NCI-H2196 (cell line): ENCODE results near the gene SMIM20.

Source experiments
- DNase-seq: peaks from one replicate; lab custom pipeline; 2025; ENCODE audit not compliant: unreplicated experiment; lab: John Stamatoyannopoulos, UW

Gene SMIM20

DNA sequence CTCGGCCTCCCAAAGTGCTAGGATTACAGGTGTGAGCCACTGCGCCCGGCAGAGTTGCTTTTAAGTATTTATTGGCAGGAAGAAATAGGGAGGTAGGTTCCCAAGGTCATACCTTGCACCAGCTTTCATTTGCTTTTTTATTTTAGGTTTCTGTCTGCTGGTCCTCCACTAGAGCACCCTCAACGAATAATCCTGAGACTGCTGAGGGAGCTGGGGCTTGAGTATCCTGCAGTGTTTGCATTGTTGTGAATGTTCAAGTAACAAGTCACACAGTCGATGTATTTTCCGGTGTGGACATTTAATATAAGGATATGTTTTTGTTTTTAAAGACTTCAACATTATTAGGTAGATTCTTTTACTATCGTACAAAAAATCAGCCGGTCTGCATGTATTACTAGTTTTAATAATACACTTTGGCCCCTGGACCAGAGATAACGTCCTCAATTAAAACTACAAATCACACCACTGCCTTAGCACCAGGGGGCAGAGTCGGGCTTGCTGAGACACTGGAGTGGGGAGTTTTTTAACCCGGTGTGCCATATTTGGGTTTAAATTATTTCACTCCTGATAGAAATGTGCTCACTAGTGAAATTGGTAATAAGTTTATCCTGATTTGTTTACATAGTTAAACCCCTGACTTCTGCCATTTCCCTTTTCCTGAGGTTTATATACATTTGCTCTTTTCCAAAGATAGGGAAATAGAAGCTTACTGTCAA, 11.6 kb downstream of the SMIM20 start:
- peak; percentile 26 for DNase-seq

DNA sequence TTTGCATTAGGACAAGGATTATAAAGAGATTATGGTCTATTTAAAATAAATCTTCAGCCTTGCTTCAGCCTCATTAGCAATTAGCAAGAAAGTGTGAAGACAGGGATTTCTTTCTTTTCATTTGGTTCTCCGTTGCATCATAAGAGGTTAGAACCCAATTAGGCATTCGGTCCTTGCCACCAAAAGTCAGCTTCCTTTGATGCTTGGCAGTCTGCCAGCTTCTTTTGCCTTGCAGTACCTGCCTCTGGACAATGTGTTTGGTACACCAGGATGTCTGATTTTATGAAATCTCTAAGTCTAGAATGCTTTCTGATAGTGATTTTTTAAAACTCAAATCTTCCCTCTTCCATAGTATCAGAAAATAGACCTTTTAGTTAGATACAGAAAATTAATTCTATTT, 12.4 kb downstream of the SMIM20 start:
- DNase-seq: peak; percentile 28

DNA sequence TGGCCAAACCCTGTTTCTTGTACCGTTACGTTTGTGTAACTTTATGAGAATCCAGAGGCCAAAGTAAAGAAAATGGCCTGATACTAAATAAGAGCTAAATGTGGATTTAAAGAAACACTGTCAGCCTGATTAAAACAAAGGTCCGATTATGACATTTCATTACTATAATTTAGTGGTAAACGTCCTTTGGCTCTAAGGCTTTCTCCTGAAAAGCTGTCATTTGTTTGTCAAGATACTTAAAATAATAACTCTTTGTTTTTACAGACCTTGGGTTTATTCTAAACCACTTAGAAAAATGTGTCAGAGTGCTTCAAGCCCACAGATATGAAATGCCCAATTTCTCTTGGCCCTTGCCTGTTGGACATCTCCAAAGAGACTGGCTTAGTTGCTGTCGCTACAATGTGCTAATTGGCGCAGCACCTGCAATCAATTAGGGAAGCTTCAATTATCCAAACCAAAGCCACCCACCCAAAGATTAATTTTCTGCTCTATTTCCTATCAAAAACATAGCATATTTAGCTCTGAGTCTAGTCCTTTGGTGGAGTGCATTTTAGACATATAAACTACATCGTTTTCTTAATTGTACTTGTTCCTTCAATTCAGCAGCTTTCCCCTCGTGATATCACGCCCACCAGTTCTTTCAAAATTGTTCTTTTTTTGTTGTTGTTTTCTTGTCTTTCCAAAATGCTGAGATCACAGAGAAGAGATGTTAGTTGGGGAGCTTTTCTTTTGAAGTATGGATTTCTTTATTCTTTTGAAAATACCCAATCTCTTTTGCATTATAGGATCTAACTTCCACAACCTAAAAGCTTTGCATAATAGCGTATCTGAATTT, 13.6 kb downstream of the SMIM20 start:
- no peak for DNase-seq

DNA sequence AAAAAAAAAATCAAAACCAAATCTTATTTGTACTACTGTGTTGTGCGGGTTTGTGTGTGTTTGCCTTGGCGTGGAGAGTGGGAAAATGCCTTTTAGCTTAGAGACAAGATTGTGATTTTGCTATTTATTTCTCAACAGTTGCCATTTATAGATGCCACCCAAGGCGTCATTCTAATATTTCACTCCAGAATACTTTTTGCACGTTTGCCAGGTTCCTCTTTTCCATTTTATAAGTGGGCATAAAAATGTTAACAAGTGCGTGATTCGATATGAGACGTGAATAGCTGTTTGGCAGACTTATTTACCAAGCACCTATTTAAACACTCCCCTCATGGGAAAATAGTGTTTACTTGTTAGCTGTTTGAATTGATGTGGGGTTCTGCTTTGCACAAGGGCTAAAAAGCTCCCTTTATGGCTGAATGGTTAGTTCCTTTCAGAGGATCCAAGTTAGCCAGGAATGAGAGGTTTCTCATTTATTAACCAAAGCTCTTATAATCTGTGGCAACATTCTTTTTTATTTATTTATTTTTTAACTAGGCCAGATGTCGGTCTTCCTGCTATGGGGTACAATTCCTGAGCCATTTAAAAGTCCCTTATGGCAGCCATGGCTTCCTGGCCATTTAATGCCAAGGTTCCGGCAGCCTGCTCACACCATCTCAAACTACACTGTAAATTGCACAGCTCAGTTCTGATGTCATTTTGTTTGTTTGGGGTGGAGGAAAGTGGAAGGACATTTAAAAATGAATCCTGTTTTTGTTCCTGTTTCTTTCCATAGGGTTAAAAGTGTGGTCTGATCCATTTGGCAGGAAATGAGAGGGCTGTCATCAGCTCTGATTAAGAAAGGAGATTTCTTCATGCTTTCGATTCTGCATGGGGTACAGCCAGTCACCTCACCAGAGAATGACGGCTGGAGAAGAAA, 14.6 kb downstream of the SMIM20 start:
- peak; percentile 69 for DNase-seq

DNA sequence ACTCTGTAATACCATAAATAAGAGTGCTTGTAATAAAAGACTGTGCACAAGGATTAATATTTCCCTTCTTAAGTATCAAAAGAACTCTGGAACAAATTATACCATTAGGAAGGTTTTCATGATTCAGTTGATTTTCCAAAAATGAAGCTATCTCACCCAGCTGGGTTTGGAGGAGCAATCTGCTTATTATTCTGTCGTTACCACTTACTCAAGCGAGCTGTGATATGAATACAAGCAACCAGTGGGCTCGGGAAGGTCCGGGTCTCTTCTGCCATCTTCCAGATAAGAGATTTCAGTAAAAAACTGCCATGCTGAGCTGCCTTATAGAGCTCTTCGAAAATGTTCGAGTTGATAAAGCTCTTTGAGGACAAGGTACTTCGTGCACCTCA, 15.3 kb downstream of the SMIM20 start:
- DNase-seq: no peak

DNA sequence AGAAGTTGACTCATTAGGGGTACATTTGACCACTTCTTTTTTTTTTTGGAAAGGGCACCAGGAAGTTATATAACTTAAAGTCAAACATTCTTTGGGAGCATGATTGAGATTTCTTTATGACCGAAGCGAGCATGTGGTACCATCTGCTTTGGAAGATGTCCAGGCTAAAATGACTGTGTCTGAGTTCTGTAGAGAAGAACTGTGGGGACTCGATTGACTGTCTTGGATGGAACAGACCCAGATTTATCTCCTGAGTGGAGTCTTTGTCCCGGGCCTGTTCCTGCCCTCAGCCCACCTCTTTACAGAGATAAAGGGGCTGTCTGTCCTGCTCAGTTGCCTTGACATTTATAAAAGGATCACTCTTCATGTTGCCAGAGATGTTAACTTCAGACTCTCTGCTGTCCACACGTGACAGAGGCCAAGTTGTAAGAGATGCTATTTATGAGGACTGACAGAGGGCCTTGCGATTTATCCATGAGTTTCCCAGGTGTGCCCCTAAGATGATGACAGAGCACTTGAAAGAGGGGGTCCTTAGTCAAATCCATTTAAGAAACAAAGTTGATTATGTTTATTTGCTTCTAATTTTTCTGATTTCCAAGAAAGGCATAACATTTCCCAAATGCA, 16.8 kb downstream of the SMIM20 start:
- DNase-seq: no peak

DNA sequence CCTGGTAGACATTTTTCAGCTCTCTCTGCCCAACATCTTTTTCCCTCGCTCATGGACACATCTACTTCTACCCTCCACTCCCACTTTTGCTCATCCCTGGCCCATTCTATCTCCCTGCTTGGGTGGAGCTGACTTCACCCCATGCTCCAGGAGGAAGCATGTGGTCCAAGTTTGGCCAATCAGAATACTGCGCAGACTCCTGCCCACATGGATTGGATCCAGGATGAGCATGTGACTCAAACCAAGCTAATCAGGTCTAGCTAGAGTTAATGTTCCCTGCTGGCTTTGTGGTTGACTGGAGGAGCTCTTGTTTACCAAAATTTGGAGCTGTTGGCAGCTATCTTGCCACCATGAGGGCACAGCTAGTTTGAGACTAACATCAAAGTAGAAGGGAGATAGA, 22.7 kb downstream of the SMIM20 start:
- no peak for DNase-seq

DNA sequence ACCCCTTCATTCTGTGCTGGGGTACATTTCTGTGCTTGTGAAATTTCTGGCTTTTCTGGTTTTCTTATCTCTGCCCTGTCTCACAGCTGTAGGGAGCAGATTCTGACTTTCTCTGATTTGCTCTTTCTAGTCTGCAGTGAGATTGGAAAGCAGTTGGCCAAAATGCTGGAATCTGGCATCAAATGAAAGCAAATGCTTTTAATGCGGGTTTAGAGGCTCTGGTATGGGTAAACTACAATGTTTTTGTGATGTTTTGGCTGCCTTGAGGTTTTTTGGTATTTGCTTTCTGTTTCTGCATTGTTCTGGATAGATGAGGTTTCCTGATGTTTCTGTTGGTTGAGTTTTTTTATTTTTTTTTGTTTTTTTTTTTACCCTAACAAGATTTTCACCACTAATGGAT, 23.8 kb downstream of the SMIM20 start:
- no peak for DNase-seq

DNA sequence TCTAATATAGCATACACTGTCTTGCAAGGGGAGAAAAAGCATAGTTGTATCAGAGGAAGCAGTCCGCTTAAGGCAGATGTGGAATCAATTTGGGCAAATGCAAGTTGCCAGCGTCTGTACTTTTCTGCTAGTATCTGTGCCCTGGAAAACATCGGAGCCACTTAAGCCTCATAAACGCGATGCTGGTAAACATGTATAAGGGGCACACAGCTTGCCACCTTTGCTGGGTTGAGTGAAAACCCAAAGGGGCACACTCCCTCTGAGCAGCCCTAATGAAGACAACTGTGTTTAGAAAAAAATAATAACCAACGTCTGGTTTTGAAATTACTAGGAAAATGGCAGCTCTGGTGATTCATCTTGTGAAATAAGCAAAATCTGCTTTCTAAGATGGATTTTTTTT, 24.3 kb downstream of the SMIM20 start:
- DNase-seq: no peak

DNA sequence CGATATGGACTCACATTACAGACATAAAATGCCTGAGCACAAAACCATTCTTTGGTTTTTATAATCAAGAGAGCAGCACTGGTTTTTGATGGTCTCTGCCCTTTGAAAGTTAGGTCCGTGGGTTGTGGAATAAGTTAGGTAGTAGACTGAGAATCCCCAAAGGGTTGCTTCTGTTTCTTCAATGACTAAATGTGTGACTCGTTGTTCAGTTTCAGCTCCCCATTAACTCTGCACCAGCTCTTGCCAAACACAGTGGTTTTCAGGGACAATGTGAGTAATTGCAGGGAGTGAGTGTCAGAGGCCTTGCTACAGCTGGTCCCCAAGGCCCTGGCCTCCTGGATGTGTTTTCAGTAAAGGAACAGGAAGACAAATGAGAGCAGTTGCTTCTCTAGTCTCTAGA, 24.8 kb downstream of the SMIM20 start:
- DNase-seq: no peak

DNA sequence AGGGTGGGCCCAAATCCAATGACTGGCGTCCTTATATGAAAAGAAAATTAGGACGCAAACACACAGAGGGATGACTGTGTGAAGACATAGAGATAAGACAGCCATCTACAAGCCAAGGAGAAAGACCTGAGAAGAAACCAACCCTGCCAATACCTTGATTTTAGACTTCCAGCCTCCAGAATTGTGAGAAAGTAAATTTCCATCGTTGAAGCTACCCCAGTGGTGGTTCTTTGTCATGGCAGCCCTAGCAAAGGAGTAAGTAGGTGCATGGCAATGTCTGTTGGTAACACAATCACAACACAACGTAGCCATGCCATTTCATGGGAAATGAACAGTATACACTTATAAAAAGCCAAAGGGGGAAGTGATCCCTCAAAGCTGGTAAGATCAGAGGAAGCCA, 25.3 kb downstream of the SMIM20 start:
- DNase-seq: no peak

DNA sequence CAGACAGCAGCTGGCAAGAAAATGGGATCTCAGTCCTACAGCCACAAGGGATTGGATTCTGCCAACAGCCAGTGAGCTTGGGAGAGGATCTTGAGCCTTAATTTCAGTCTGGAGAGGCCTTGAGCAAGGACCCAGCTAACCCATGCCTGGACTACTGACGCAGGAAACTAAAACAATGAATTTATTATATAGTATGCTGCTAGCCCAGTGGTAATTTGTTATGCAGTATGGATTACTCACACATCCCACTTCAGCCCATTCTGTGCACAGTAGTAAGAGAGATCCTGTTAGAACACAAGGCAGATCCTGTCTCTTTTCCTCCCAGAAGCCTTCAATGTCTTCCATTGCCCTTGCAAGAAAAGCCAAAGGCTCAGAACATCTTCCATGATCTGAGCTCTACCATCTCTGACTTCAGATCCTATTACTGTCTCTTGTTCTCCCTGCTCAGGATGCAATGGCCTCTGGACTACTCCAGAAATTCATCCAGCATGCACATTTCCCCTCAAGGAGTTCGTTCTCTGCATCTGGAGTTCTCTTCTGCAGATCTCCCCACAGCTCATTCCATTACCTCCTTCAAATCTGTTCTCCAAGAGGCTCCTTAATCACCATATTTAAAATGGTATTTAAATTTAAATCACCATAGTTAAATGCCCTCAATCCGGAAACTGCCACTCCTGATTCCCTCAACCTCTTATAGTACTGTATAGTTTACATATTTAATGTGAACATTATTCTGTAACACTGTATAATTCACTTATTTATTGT, 27.6 kb downstream of the SMIM20 start:
- DNase-seq: no peak

DNA sequence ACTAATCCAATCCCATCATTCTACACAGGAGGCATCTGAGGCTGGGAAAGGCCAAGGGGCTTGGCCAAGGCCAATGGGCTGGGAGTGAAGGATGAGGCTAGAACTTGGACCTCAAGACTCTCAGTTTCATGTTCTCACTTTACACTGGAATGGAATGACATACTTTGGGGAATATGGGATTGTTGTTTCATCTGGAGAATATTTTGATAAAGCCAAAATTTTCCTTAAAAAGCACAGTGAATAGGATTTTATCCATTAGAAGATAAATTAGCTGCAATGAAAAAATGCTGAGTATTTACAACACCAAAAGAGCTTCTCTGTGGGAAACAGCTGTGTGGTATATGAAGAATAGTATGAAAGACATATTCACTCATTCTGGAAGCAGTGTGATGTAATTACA, 29.3 kb downstream of the SMIM20 start:
- no peak for DNase-seq

DNA sequence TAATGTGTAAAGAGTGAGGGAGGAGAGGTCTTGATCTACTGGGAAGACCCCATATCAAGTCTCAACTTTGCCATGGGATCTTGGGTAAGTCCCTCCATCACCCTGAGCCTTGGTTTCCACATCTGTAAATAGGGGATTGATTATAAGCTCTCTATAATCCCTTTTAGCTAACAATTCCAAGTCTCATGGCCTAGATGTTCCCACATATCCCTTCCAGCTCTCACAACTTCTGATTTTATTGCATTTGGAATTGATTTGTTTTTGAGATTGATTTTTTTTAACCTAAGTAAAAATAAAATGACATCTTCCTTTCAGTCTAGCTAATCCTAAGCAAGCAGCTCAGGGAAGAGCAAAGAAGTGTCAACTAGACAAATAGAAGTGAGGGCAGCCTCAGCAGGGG, 29.8 kb downstream of the SMIM20 start:
- no peak for DNase-seq

DNA sequence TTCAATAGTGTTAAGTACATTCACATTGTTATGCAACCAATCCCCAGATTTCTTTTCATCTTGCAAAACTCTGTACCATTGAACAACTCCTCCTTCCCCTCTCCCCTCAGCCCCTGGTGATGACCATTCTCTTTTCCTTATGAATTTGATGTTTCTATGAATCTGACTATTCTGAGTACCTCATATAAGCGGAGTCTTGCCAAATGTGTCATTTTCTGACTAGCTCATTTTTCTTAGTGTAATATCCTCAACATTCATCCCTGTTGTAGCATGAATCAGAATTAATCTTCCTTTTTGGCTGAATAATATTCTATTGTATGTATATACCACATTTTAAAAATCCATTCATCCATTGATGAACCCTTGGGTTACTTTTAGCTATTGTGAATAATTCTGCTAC, 34.0 kb downstream of the SMIM20 start:
- no peak for DNase-seq

DNA sequence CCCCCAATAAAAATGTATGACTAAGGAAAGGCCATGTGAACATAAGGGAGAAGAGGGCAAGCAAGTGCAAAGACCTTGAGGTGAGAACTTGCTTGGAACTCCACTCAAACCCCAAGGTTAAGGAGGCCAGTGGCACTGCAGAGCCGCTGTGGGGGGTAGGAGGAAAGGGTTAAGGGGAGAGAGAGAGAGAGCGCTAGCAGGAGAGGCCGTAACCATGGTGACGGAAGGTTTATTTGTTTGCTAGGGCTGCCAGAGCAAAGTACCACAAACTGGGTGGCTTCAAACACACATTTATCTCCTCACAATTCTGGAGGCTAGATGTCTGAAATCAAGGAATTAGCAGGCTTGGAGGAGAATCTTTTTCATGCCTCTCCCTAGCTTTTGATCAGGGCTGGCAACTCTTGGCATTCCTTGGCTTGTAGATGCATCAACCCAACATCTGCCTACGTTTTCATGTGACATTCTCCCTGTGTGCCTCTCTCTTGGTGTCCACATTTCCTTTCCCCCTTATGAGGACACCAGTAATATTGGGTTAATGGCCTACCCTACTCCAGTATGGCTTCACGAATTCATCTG, 35.2 kb downstream of the SMIM20 start:
- peak; percentile 8 for DNase-seq

DNA sequence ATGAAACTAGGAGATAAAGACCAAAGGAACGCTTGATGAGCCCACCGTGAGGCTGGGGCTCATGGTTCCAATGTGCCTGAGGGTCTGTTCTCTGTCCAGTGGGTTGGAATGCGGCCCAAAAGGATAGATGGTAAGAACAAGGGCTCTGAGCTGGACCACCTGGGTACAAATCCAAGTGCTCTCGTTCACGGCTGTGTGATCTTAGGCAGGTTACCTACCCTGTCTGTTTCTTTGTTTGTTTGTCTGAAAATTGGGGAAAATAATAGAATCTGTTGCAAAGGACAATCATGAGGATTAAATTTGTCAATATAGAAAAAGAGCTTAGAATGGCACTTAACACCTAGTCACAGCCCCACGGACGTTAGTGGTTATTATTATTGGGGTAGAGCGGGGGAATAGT, 36.0 kb downstream of the SMIM20 start:
- no peak for DNase-seq

DNA sequence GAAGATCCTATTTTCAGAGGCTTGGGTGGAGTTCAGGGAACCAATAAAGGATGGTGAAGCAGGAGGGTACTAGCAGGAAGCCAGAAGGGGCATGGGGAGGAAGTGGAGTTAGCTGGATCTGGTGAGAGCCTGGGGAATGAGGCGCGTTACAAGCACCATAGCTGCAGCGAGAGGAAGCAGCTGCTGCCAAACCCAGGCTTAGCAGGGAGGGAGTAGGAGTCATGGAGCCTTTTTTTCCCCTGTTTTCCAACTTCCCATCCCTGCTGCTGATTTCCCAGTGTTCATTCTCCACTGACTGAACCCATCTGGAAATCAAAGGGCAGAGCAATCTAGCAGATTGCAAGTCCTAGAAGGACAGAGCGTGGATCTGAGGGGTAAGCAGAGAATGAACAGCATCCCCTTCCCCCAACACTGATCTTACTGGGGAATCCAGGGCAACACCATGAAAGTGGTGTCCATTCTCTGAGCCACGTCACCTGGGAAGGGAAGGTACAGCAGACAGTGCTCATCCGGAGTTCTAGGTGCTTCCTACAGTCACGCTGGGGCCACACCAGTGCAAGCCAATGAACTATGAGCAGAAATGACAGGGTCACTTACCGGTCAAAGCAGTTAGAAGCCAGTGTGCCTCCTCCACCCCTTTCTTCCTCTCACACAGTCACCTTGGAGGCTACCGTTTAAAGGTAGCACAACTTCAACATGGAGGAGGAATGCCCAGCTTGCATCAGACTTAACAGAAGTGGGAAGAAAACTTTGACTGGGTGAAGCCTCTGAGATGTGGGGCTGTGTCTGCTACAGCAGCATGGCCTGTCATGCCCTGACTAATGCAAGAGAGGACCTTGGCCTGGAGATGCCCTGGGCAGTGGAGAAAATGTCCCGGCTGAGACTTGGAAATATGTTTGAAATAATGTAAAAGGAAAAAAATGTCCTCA, 36.7 kb downstream of the SMIM20 start:
- DNase-seq: no peak

DNA sequence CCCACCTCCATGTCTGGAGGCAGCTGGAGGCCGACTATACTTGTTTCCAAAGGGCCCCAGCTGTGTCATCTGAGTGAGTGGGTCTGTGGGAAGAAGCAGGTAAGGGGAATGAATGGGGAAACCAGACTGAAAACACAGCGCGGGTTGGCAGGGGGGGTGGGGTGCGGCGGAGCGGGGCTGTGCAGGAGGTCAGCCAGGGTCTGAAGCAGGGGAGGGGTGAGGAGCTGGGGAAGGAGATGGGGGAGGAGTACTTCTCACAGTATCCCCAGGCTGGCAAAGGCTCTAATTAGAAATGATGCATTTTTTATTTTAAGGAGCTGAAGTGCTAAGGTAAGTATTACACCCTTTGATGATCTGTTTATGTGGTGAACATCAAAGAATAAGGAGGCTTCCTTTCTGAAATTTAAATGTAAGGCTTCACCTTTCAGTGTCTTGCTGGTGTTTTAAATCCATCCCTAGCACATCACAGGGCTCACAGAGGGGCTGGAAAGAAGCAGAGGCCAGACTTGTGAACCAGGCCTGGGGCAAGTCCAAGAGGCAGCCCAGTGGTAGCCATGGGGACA, 37.5 kb downstream of the SMIM20 start:
- no peak for DNase-seq
